Thymus (tissue), 11 donors: ENCODE data around the gene TRHDE. TPM values are rescaled to one million over a fixed set of nuclear protein-coding genes. Genes with fewer than 3 reads are reported as not detected.

Source experiments
- DNase-seq, 9 donors: peaks; one replicate each; pipeline ENCODE4 v3.0.0-alpha.2; 2013; ENCODE audit warnings: low spot score in 9 of 9, low read depth in 6 of 9, missing footprints in 1 of 9
- H3K27ac ChIP-seq, 2 donors: one replicate each; pipeline ENCODE4 v1.5.1; 2013; ENCODE audit warnings: control low read depth in 1 of 2, low read depth in 1 of 2, low read length in 1 of 2, mild to moderate bottlenecking in 1 of 2, moderate library complexity in 1 of 2
- H3K27me3 ChIP-seq, 2 donors: one replicate each; pipeline ENCODE4 v1.5.1; 2013; ENCODE audit warnings: low read length in 1 of 2; ENCODE audit not compliant: control insufficient read depth in 2 of 2, insufficient read depth in 1 of 2
- H3K36me3 ChIP-seq, 2 donors: one replicate each; pipeline ENCODE4 v1.5.1; 2013; ENCODE audit warnings: low read length in 1 of 2, mild to moderate bottlenecking in 1 of 2, moderate library complexity in 1 of 2; ENCODE audit not compliant: control insufficient read depth in 2 of 2, insufficient read depth in 2 of 2
- H3K4me1 ChIP-seq, 2 donors: one replicate each; pipeline ENCODE4 v1.5.1; 2013; ENCODE audit warnings: low read length in 2 of 2; ENCODE audit not compliant: control insufficient read depth in 2 of 2, insufficient read depth in 2 of 2
- H3K4me3 ChIP-seq, 2 donors: one replicate each; pipeline ENCODE4 v1.5.1; 2013; ENCODE audit warnings: low read length in 2 of 2, control low read depth in 1 of 2, mild to moderate bottlenecking in 1 of 2
- H3K9me3 ChIP-seq, 2 donors: one replicate each; pipeline ENCODE4 v1.5.1; 2013; ENCODE audit warnings: low read length in 1 of 2, mild to moderate bottlenecking in 1 of 2; ENCODE audit not compliant: control insufficient read depth in 2 of 2, insufficient read depth in 1 of 2
- WGBS: extraction: QIAGEN DNeasy Blood & Tissue Kit; methylation state at CpG from one replicate; pipeline ENCODE4 v1.1.7; 2013; 5-methylcytosine and 5-hydroxymethylcytosine counted together
- polyA plus RNA-seq: library from polyadenylated mRNA; stranded (reverse); fragments of 200-250 nt; gene quantifications from one replicate; pipeline ENCODE4 v1.2.3, GENCODE V29; 2013
- total RNA-seq: library from RNA; stranded (reverse); fragments of 120-200 nt; gene quantifications from one replicate; pipeline ENCODE4 v1.2.4, GENCODE V29; 2013
- donor health status: healthy.

TRHDE gene
- total and polyA plus RNA-seq, 2 donors: 0.18 to 0.42 TPM

GRCh38 chr12:72278894-72279293, 6.7 kb downstream of the TRHDE start:
- Histone ChIP-seq H3K4me3 (no peak overlapping the region), H3K9me3 (no peaks in the 10 kb centered on the region), H3K27me3 (peaks cover 11 to 13% of the 10 kb centered on the region in 2 donors), H3K4me1 (no peaks in the 10 kb centered on the region), H3K36me3 (no peaks in the 10 kb centered on the region), H3K27ac (no peak overlapping the region)
- no peak for DNase-seq
- 57% methylated on average over 2 of the region's 2 CpGs for WGBS

GRCh38 chr12:72281126-72281525, 9.0 kb downstream of the TRHDE start:
- Histone ChIP-seq H3K27ac (no peak overlapping the region), H3K36me3 (no peaks in the 10 kb centered on the region), H3K4me3 (no peak overlapping the region), H3K27me3 (no peaks in the 10 kb centered on the region), H3K4me1 (no peaks in the 10 kb centered on the region), H3K9me3 (no peaks in the 10 kb centered on the region)
- WGBS: 63% methylated on average over 4 of the region's 4 CpGs
- no peak for DNase-seq

GRCh38 chr12:72282721-72283120, 10.6 kb downstream of the TRHDE start:
- H3K36me3 ChIP-seq: no peaks in the 10 kb centered on the region
- no peaks in the 10 kb centered on the region for H3K27me3 ChIP-seq
- H3K4me3 ChIP-seq: no peak overlapping the region
- no peak for DNase-seq
- WGBS: 60% methylated on average over 1 of the region's 1 CpG
- H3K27ac ChIP-seq: no peak overlapping the region
- no peaks in the 10 kb centered on the region for H3K4me1 ChIP-seq
- no peaks in the 10 kb centered on the region for H3K9me3 ChIP-seq

GRCh38 chr12:72285861-72286260, 13.7 kb downstream of the TRHDE start:
- 96% methylated on average over 1 of the region's 1 CpG for WGBS
- Histone ChIP-seq H3K36me3 (no peaks in the 10 kb centered on the region), H3K27ac (no peak overlapping the region), H3K4me1 (no peaks in the 10 kb centered on the region), H3K9me3 (no peaks in the 10 kb centered on the region), H3K27me3 (no peaks in the 10 kb centered on the region), H3K4me3 (no peak overlapping the region)
- DNase-seq: no peak

GRCh38 chr12:72286526-72286925, 14.4 kb downstream of the TRHDE start:
- no peak overlapping the region for H3K27ac ChIP-seq
- WGBS: 88% methylated on average over 3 of the region's 3 CpGs
- H3K9me3 ChIP-seq: no peaks in the 10 kb centered on the region
- H3K4me1 ChIP-seq: no peaks in the 10 kb centered on the region
- no peaks in the 10 kb centered on the region for H3K27me3 ChIP-seq
- no peak overlapping the region for H3K4me3 ChIP-seq
- no peaks in the 10 kb centered on the region for H3K36me3 ChIP-seq
- DNase-seq: no peak

- H3K36me3 ChIP-seq: no peaks in the 10 kb centered on the region
- H3K9me3 ChIP-seq: no peaks in the 10 kb centered on the region
- H3K4me3 ChIP-seq: no peak overlapping the region
- H3K27me3 ChIP-seq: no peaks in the 10 kb centered on the region
- H3K4me1 ChIP-seq: no peaks in the 10 kb centered on the region
- H3K27ac ChIP-seq: no peak overlapping the region
- WGBS: 96% methylated on average over 3 of the region's 3 CpGs
- no peak for DNase-seq
Observed at GRCh38 chr12:72288436-72288835, 16.3 kb downstream of the TRHDE start.

GRCh38 chr12:72288911-72289310, 16.7 kb downstream of the TRHDE start:
- no peaks in the 10 kb centered on the region for H3K27me3 ChIP-seq
- DNase-seq: no peak
- no peak overlapping the region for H3K27ac ChIP-seq
- no peaks in the 10 kb centered on the region for H3K36me3 ChIP-seq
- no peaks in the 10 kb centered on the region for H3K4me1 ChIP-seq
- H3K4me3 ChIP-seq: no peak overlapping the region
- H3K9me3 ChIP-seq: no peaks in the 10 kb centered on the region
- 88% methylated on average over 2 of the region's 2 CpGs for WGBS

- Histone ChIP-seq H3K27me3 (no peaks in the 10 kb centered on the region), H3K4me3 (no peak overlapping the region), H3K36me3 (no peaks in the 10 kb centered on the region), H3K27ac (no peak overlapping the region), H3K4me1 (no peaks in the 10 kb centered on the region), H3K9me3 (no peaks in the 10 kb centered on the region)
- WGBS: 97% methylated on average over 2 of the region's 2 CpGs
- DNase-seq: no peak
Observed at GRCh38 chr12:72289633-72290032, 17.5 kb downstream of the TRHDE start.

- DNase-seq: no peak
- 95% methylated on average over 5 of the region's 5 CpGs for WGBS
- no peak overlapping the region for H3K4me3 ChIP-seq
- no peaks in the 10 kb centered on the region for H3K36me3 ChIP-seq
- H3K27me3 ChIP-seq: no peaks in the 10 kb centered on the region
- no peak overlapping the region for H3K27ac ChIP-seq
- no peaks in the 10 kb centered on the region for H3K9me3 ChIP-seq
- no peaks in the 10 kb centered on the region for H3K4me1 ChIP-seq
Observed at GRCh38 chr12:72291175-72291574, 19.0 kb downstream of the TRHDE start.

GRCh38 chr12:72293701-72294100, 21.5 kb downstream of the TRHDE start:
- 92% methylated on average over 6 of the region's 6 CpGs for WGBS
- no peak for DNase-seq
- no peak overlapping the region for H3K27ac ChIP-seq
- no peak overlapping the region for H3K4me3 ChIP-seq
- no peaks in the 10 kb centered on the region for H3K9me3 ChIP-seq
- no peaks in the 10 kb centered on the region for H3K36me3 ChIP-seq
- no peaks in the 10 kb centered on the region for H3K27me3 ChIP-seq
- no peaks in the 10 kb centered on the region for H3K4me1 ChIP-seq
